HG03520 (cell line): ENCODE data around the gene AKAP6.
"Not testable (repeated sequence)": the region's sequence is repeated elsewhere in the genome, so short reads cannot be mapped to it uniquely, and the experiment has no call there.

Experiments
- ATAC-seq: cut with Tn5 transposase; IDR thresholded peaks from one replicate; pipeline ENCODE4 v1.9.1; 2021; ENCODE audit warnings: mild to moderate bottlenecking, moderate library complexity; ENCODE audit not compliant: unreplicated experiment

The AKAP6 gene

GRCh38 chr14:32438517-32438916 is 109.4 kb downstream of the AKAP6 start:
- no peak for ATAC-seq

GRCh38 chr14:32443890-32444661 is 115.0 kb downstream of the AKAP6 start:
- no peak for ATAC-seq

GRCh38 chr14:32447371-32447770 is 118.3 kb downstream of the AKAP6 start:
- no peak for ATAC-seq

GRCh38 chr14:32449648-32450047 is 120.5 kb downstream of the AKAP6 start:
- ATAC-seq = no peak

- no peak for ATAC-seq
These were observed 122.0 kb downstream of the AKAP6 start for GRCh38 chr14:32450919-32451675.

- ATAC-seq = no peak
These were observed 125.0 kb downstream of the AKAP6 start for GRCh38 chr14:32453857-32454810.

- no peak for ATAC-seq
These were observed 128.3 kb downstream of the AKAP6 start for GRCh38 chr14:32457213-32457920.

- no peak for ATAC-seq
These were observed 129.6 kb downstream of the AKAP6 start for GRCh38 chr14:32458720-32459119.

GRCh38 chr14:32460267-32460666 is 131.2 kb downstream of the AKAP6 start:
- ATAC-seq = no peak

GRCh38 chr14:32462553-32462952 is 133.5 kb downstream of the AKAP6 start:
- not testable (repeated sequence) for ATAC-seq

- no peak for ATAC-seq
These were observed 139.9 kb downstream of the AKAP6 start for GRCh38 chr14:32468955-32469354.

- no peak for ATAC-seq
These were observed 140.5 kb downstream of the AKAP6 start for GRCh38 chr14:32469388-32470160.

- no peak for ATAC-seq
These were observed 141.1 kb downstream of the AKAP6 start for GRCh38 chr14:32470161-32470715.

- no peak for ATAC-seq
These were observed 142.1 kb downstream of the AKAP6 start for GRCh38 chr14:32471181-32471580.

GRCh38 chr14:32472076-32472475 is 143.0 kb downstream of the AKAP6 start:
- ATAC-seq = no peak

GRCh38 chr14:32472512-32473463 is 143.7 kb downstream of the AKAP6 start:
- ATAC-seq = no peak

GRCh38 chr14:32473464-32473855 is 144.4 kb downstream of the AKAP6 start:
- ATAC-seq = no peak

GRCh38 chr14:32474478-32475195 is 145.5 kb downstream of the AKAP6 start:
- no peak for ATAC-seq
